GM08714 (cell line): Measurements from ENCODE around the gene HDDC3.

Experiments
- H3K4me3 ChIP-seq: fragments of 200-500 bp; sonication (Bioruptor generic); 2 replicates; pipeline ENCODE4 v1.5.1; 2014; ENCODE audit warnings: mild to moderate bottlenecking, low read length, inconsistent platforms
- ZNF274 ChIP-seq: IDR thresholded peaks from 2 replicates; pipeline ENCODE4 v1.6.1; 2012; ENCODE audit warnings: mild to moderate bottlenecking, low read depth, low read length

Gene HDDC3

GRCh38 chr15:90946941-90947576 is 14.7 kb upstream of the HDDC3 start:
- no peak overlapping the region for H3K4me3 ChIP-seq
- TF ChIP-seq ZNF274: no peak

- no peak for TF ChIP-seq ZNF274
- H3K4me3 ChIP-seq: no peak overlapping the region
Observed at GRCh38 chr15:90946538-90946937, 14.2 kb upstream of the HDDC3 start.

DNA sequence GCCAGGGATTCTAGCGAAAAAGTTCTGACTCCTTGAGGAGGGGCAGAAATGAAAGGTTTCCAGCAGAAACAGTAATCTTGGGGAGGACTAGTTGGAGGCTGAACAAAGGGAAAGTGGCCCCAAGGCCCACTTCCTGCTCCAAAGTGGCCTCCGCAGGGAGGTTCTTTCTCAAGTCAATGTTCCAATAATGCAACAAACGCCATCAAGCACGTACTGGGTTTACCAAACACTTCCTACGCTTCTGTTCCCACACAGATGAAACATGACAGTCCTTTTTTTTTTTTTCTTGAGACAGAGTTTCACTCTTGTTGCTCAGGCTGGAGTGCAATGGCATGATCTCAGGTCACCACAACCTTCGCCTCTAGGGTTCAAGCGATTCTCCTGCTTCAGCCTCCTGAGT is 12.7 kb upstream of the HDDC3 start:
- no peak for TF ChIP-seq ZNF274
- H3K4me3 ChIP-seq: no peak overlapping the region

GRCh38 chr15:90942354-90943120 is 10.2 kb upstream of the HDDC3 start:
- H3K4me3 ChIP-seq: no peak overlapping the region
- no peak for TF ChIP-seq ZNF274

DNA sequence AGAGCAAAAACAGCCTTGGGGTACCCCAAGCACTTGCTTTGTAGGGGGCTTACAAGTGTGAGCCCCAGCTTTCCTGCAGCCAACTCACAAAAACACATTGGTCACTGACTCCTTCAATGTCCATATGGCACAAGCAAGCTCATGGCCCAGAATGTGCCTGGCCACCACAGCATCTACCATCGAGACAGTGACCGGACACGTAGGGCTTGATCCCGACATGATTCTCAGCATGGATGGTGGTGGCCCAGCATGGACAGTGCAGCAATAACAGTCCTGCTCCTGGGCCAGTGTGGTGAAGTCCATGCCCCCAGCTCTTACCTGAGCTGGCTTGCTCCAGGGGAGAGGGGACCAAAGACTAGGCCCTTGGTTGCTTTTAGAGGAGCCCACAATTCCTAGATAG is 8.7 kb upstream of the HDDC3 start:
- H3K4me3 ChIP-seq: no peak overlapping the region
- TF ChIP-seq ZNF274: no peak

DNA sequence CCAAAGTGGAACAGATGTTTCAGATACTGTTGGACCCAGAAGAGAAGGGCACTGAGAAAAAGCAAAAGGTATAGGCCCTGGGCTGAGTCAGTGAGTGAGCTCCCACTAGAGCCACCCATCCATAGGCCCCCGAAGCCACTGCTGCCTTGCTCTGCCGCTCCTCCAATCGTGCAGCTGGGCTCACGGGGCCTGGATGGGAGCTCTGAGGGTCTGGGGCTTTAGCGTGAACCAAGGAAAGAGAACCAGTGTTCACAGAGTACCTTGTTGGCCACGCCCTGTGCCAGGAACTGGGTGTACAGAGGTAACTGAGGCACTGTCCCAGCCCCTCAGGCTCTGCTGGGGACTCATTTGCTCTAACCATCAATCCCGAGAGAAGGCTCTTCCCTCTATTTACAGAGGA is 7.4 kb upstream of the HDDC3 start:
- no peak for TF ChIP-seq ZNF274
- H3K4me3 ChIP-seq: no peak overlapping the region

DNA sequence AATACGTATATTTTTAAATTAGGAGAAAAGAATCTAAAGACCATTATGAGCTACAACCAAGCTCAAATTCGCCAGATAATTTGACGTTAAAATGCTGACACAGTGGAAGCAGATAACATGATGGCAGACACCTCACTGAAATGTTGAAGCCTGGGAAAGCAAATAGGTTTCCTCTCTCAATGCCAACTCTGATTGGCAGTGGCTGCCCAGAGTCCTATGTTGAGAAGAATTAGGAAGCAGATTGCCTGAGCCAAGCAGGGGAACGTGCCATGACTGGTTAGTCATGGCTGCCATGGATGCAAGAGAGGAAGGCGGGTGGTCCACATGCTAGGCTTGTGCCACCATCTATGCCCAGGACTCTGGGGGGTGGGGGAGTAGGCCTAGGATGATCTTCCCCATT is 5.9 kb upstream of the HDDC3 start:
- no peak overlapping the region for H3K4me3 ChIP-seq
- TF ChIP-seq ZNF274: no peak

DNA sequence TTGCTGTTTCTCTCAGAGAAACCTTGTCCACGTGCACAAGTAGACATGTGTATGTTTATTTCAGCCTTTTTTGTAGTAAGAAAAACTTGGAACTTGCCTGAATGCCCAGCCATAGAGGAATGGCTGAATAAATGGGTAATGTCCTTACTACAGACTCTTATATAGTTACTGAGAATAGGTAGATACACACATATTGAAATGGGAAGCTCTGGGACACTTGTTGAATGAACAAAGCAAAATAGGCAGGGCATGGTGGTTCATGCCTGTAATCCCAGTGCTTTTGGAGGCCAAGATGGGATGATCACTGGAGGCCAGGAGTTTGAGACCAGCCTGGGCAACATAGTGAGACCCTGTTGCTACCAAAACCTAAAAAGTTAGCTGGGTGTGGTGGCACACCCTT is 4.5 kb upstream of the HDDC3 start:
- no peak for TF ChIP-seq ZNF274
- no peak overlapping the region for H3K4me3 ChIP-seq

DNA sequence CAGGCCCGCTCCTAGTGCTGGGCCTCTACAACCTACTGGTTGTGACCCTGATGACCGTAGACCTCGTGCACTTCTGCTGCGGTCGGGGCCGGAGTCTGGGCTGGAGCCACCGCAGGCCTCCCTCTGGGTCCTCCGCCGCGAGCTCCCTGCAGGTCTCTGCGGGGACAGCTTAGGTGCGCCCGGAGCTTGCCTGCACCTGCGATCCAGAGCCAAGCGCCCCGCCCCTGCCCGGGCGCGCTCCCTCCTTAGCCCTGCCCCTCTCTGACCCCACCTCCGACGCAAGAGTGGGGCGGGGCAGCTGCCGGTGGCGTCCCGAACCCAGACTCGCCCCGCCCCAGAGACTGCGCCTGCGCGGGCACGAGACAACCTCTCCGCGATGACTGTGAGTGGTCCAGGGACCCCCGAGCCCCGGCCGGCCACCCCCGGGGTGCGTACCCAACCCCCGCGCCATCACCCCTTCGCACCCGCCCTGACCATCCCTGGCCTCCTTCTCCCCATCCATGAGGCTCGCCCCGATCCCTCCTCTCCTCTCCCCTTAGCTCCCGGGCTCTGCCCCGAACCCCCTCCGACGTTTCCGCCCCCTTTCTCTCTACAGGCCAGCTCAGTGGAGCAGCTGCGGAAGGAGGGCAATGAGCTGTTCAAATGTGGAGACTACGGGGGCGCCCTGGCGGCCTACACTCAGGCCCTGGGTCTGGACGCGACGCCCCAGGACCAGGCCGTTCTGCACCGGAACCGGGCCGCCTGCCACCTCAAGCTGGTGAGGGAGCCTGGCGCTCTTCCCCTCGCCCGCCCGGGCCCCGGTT is 2.8 kb upstream of the HDDC3 start, which contains the start of gene UNC45A:
Gene UNC45A, plus strand, starts transcription at position 337 of the 803 bp plus-strand sequence. Its CDS starts 40 bp downstream, at position 377.
- TF ChIP-seq ZNF274: no peak
- H3K4me3 ChIP-seq: peak within 1 kb of the TSS; percentile 75

DNA sequence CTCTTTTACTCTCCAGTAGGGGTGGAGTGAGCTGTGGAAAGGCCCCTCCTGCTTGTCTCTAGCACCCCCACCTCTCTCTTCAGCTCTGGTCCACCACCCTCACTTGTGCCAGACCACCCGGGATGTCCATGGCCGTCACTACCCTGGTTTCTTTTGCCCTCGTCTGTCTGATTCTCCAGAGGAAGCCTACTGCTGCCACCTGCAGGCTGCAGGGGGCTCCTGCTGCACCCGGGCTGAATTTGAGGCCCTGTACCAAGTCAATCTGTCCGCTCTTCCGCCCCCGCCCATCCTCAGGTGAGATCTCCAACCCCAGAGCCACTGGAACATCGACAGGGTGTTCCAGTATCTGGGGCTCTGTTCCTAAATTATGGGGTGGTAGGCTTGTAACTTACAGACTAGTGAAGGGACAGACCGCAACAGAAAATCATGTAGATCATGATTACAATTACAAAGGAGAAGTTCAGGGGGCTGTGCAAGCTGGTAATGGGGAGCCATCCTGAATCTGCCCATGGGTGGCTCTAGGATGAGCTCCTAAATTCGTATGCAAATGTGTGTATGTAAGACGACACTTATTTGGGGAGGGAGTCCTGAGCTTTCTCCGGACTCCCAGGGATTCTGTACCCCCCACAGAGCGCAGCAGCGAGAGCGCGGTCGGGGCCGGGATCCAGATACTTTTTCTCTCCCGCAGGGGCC is 2.1 kb upstream of the HDDC3 start:
- TF ChIP-seq ZNF274: no peak
- H3K4me3 ChIP-seq: peak overlapping the region; percentile 75

DNA sequence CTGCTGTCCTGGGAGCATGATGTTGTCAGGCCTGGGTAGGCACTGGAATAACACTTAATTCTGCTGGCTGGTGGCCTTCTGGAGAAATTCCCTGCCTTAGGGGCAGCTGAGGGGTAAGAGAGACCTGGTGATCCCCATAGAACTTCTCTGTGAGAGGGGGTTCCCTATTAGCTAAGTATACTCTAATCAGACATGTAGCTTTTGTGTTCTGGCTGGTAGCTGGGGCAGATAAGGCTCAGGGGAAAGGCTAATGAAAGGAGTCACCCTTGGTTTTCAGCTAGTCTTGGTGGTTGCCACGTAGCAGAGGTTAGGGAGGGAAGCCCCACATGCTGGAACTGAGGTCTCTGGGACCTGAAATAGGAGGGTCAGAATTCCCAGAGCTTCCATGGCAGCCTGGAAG is 952 bp upstream of the HDDC3 start:
- no peak for TF ChIP-seq ZNF274
- H3K4me3 ChIP-seq: no peak overlapping the region

DNA sequence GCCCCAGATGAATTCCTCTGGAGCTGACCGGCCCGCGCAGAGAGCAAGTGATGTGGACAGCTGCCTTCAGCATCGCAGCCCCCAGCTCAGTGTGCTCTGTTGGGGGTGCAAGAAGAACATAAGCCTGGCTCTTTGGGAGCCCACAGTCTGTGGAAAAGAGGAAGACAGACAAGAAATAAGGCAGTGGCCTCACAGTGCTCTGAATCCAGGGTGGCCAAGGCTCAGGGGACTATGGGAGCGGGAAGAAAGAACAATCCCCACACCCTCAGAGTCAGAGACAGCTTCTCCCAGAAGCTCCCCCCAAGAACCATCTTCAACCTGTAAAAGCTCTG is 277 bp upstream of the HDDC3 start:
- no peak overlapping the region for H3K4me3 ChIP-seq
- TF ChIP-seq ZNF274: no peak

- peak overlapping the region; percentile 81; the same call in 1 of the 2 replicates for H3K4me3 ChIP-seq
- no peak for TF ChIP-seq ZNF274
Observed at GRCh38 chr15:90931575-90931827, 848 bp downstream of the HDDC3 start.

- TF ChIP-seq ZNF274: no peak
- H3K4me3 ChIP-seq: peak overlapping the region; percentile 81; the same call in 1 of the 2 replicates
Observed at GRCh38 chr15:90930861-90931574, 1.3 kb downstream of the HDDC3 start.
